Stimulated activated effector memory CD8-positive, alpha-beta T cell treated with anti-CD3 and anti-CD28 coated beads, Interleukin-12 subunit alpha, Interleukin-12 subunit beta, amount 100 ng/mL, for 72 hours (primary cell): ENCODE measurements around the gene MDH1.

Experiments
- ATAC-seq: fragments of 150-1000 bp; cut with Tn5 transposase; 2 replicates; pipeline ENCODE4 v1.10.0; 2021
- DNase-seq, 2 donors: peaks; one replicate each; pipeline ENCODE4 v3.0.0; 2021 to 2022; ENCODE audit warnings: low spot score in 2 of 2
- H3K27ac Mint-ChIP-seq: one replicate; pipeline ENCODE4 v1.8.0; 2022; ENCODE audit warnings: mild to moderate bottlenecking, mixed read lengths
- H3K36me3 Mint-ChIP-seq: one replicate; pipeline ENCODE4 v1.8.0; 2022; ENCODE audit warnings: mild to moderate bottlenecking, mixed read lengths
- H3K4me1 Mint-ChIP-seq: one replicate; pipeline ENCODE4 v1.8.0; 2022; ENCODE audit warnings: mixed read lengths
- H3K4me3 Mint-ChIP-seq: one replicate; pipeline ENCODE4 v1.8.0; 2022; ENCODE audit warnings: mild to moderate bottlenecking, mixed read lengths
- H3K9me3 Mint-ChIP-seq: one replicate; pipeline ENCODE4 v1.8.0; 2022; ENCODE audit warnings: mixed read lengths

The MDH1 gene

DNA sequence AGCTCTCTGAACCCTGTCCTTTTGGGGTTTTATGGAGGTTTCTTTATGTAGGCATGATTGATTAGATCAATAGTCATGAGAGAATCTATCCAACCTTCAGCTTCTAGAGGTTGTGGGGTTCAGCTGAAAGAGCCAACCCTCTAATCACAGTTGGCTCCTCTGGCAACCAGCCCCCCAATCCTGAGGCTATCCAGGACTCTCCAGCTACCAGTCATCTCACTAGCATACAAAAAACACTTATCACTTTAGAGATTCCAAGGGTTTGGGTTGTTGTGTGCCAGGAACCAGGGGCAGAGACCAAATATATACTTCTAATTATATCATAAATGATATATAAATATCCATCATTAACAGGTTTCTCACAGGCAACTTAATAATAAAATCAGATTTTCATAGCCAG lies 12.2 kb upstream of the MDH1 start:
- Mint-ChIP-seq H3K4me3 (no peak overlapping the region), H3K4me1 (peaks cover 7% of the 10 kb centered on the region), H3K36me3 (no peaks in the 10 kb centered on the region), H3K9me3 (peaks cover 4% of the 10 kb centered on the region), H3K27ac (no peak overlapping the region)
- ATAC-seq (no peak), DNase-seq (no peak)

DNA sequence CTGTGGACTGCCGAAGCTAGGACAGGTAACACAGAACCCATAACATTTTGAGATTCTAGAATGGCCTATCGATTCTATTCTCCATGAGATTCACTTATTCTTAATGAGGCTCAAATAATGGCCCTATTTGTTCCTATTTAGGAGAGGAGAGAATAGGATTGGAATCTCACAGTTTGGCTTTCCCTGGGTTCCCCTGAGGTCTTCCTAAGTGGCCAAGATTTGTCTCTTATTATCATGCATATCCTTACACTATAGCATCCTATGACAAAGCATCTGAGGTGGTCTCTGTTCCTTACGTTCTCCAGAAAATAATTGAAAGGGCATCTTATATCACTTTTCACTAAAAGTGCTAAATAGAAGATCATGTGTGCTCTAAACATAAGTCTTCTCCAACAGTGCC lies 10.0 kb upstream of the MDH1 start:
- DNase-seq = no peak
- no peak overlapping the region for H3K27ac Mint-ChIP-seq

DNA sequence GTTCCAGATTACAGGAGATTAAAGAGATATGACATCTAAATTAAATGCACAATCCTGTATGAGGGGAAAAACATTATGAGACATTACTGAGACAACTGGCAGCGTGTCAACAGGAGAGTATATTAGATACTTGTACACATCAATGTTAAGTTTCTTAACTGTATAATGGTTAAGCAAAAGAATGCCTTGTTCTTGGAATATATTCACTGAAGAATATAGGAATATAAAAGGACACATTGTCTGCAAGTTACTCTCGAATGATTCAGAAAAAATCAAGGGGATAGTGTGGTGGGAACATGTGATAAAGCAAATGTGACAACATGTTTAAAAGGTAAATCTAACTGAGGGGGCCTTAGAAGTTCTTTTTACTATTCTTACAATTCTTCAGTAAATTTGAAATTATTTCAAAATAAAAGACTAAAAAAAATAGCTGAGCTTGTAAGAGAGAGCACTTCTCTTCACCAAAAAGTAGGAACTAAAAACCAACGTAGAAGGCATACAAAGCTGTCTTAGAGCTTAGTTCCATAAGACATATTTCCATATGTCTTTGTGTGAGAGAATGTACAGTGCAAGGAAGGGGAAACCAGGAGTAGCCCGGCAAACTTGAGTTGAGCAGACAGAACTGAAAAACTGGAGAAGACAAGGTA lies 8.0 kb upstream of the MDH1 start:
- ATAC-seq = no peak
- Mint-ChIP-seq H3K27ac (no peak overlapping the region), H3K4me1 (peaks cover 7% of the 10 kb centered on the region), H3K36me3 (no peaks in the 10 kb centered on the region), H3K9me3 (no peaks in the 10 kb centered on the region), H3K4me3 (no peak overlapping the region)
- DNase-seq = no peak

More for the DNA sequence above, 10.0 kb upstream of the MDH1 start:
- Mint-ChIP-seq H3K4me3 (no peak overlapping the region), H3K36me3 (no peaks in the 10 kb centered on the region), H3K4me1 (peaks cover 7% of the 10 kb centered on the region), H3K9me3 (peaks cover 4% of the 10 kb centered on the region)
- no peak for ATAC-seq

DNA sequence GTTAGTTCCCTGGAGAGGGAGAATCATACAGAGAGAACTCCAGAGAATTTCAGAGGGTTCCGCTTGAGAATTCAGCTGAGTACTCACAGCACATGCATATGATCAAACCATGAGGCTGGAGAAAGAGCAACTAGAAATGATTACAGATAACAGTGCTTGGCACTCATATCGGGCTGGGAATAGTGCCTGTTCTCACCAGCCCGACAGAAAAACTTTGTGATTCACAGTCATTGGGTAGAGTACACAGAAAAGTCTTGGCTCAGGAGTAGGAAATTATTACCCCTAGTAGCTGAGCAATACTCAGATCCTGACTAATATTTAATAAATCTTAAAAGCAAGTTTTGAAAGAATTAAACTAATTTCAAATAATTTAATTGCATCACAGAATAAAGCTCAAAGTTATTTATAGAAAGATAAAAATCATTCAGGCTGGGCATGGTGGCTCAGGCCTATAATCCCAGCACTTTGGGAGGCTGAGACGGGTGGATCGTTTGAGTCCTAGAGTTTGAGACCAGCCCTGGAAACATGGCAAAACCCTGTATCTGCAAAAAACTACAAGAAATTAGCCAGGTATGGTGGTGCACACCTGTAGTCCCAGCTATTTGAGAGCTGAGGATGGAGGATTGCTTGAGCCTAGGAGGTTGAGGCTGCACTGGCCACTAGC lies 7.3 kb upstream of the MDH1 start:
- no peak overlapping the region for H3K27ac Mint-ChIP-seq
- no peak overlapping the region for H3K4me3 Mint-ChIP-seq
- H3K36me3 Mint-ChIP-seq = no peaks in the 10 kb centered on the region
- DNase-seq (no peak), ATAC-seq (no peak)
- H3K4me1 Mint-ChIP-seq = peaks cover 7% of the 10 kb centered on the region
- H3K9me3 Mint-ChIP-seq = no peaks in the 10 kb centered on the region

DNA sequence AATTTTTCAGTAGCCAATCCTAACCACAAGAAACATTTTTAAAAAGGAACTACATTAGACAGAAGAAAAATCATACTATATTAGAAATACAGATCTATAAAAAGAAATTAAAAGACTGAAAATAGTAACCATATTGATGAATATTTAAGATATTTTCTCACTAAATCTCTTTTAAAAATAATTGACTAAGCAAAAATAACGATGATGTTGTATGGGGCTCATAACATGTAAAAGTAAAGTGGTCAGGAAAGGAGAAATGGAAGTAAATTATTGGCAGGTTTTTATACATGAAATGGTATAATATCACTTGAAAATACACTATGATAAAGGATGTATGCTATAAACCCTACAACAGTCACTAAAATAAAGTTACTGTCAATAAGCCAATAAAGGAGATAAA lies 5.9 kb upstream of the MDH1 start:
- no peaks in the 10 kb centered on the region for H3K9me3 Mint-ChIP-seq
- H3K4me3 Mint-ChIP-seq = no peak overlapping the region
- DNase-seq (no peak), ATAC-seq (no peak)
- H3K36me3 Mint-ChIP-seq = no peaks in the 10 kb centered on the region
- no peak overlapping the region for H3K27ac Mint-ChIP-seq
- H3K4me1 Mint-ChIP-seq = peaks cover 19% of the 10 kb centered on the region

DNA sequence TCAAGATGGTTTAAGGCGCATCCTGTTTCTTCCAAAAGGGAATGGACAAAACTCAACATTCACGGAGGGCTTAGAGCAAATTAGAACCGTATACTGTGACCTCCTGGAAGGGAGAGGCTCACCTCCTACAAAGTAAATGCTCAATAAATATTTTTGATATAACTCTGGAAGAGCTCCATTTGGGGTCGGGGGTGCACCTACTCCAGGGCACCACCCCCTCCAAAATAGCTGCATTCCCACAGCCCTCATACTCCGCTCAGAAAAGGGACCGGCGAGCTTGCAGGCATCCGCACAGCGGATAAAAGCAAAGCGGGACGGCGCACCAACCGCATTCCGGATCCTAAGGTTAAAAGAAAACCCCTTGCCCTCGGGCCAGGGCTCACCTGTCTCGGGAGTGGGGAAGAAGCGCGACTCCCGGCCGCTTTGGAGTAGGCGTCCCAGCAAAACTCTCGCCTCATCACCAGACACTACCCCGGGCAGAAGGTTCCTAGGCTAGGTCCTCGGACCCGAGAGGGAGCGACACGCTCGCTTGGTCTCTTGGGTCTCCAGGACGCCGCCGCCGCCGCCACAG lies 864 bp upstream of the MDH1 start:
- Mint-ChIP-seq H3K4me3 (peak overlapping the region; percentile 88), H3K9me3 (no peaks in the 10 kb centered on the region), H3K27ac (peak overlapping the region; percentile 91), H3K36me3 (peaks cover 14% of the 10 kb centered on the region), H3K4me1 (peaks cover 23% of the 10 kb centered on the region)
- ATAC-seq (no peak), DNase-seq (no peak)

DNA sequence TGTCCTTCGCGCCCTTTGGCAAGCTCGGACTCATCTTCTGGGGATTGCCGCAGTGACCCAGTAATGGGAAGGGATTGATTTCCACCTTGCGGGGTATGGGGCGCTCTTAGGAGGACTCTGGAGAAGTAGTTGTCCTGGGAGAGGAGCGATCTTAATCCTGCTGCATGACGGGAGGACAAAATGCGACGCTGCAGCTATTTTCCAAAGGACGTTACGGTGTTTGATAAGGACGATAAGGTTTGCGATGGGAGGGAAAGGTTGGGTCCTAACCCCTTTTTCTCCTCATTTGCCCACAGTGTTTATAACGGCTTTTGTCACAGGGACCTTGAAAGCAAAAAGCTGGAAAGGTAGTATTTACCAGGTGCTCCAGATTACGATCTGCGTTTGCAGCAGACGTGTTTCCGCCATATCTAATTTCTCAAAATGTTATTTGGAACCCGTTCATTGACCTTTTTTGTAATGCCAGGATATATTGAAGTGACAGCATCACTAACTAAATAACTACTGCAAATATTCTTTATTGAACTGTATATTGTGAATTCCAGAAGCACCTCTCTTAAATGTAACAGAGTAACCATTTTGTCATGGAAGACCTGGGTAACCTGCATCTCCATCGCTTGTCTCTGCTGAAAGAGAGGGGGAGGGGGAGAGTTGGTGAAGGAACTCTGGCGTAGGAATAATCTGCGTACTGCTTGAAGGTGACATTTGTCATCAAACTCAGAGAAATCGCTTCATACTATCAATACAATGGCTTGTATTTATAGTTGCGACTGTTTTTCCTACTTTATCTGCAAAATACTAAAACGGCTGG lies 590 bp downstream of the MDH1 start:
- Mint-ChIP-seq H3K4me3 (peak overlapping the region; percentile 88), H3K9me3 (no peaks in the 10 kb centered on the region), H3K36me3 (peaks cover 29% of the 10 kb centered on the region), H3K4me1 (peaks cover 32% of the 10 kb centered on the region), H3K27ac (peak overlapping the region; percentile 91)
- ATAC-seq (no peak), DNase-seq (no peak)

DNA sequence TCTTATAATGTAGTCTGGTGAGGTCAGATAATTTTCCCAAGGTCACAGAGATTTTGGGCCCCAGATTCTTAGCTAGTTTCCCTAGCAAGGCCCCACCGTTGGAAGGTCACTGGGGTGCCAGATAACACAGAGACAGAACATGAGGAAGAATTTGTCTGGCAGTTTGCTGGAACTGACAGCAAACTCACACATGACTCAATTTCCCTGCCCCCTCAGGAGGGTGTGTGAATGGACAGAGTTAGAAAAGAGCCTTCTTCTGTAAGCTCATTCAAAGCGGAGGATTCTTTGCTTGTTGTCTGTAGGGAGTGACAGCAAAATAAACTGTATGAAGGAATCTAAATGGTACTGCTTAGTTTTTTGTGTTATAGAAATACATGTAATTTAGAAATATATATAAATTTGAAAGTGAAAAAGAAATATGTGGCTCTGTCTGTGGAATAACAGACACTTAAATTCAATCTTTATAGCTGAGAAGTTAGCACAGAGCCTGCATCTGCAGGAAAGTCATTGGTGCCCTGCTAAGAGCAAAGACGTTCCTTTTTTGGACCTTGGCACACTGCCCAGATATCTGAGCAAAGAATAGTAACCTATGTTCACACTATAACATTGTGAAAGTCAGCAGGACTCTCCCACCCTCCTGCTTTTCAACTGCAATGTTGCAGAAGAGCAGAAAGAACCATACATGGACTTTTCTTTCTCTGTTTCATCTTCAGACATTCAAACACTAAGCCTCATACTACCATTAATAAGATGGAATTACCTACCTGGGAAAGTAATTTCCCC lies 2.1 kb downstream of the MDH1 start:
- Mint-ChIP-seq H3K4me3 (peak overlapping the region; percentile 88), H3K27ac (peak overlapping the region; percentile 91), H3K9me3 (no peaks in the 10 kb centered on the region), H3K4me1 (peaks cover 32% of the 10 kb centered on the region), H3K36me3 (peaks cover 43% of the 10 kb centered on the region)
- DNase-seq (no peak), ATAC-seq (no peak)

DNA sequence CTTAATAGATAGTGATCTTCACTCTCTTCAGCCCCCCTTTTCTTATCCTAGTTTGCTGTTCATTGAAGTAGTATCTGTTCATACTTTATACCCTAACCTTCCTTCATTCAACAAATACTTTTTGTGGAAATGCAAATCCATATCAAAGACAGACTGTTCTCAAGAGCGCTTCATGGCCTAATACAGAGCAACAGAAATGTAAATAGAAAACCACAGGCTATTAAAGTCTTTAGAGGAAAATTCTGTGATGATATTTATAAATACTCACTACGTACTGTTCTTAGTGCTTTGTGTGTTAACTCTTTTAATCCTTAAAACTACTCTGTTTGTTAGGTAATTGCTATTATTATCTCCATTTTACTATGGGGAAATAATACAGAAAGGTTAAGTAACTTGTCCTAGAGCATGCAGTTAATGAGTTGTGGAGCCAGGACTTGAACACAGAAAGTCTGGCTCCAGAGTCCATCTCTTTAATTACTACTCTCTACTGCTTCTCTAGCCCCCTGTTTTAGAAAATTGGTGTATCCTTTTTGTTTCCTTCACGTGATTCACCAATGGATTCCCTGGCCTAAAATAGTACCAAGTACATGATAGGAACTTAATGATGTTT lies 2.9 kb downstream of the MDH1 start:
- no peak for ATAC-seq
- peaks cover 52% of the 10 kb centered on the region for H3K36me3 Mint-ChIP-seq
- DNase-seq = no peak
- no peaks in the 10 kb centered on the region for H3K9me3 Mint-ChIP-seq
- H3K27ac Mint-ChIP-seq = no peak overlapping the region
- no peak overlapping the region for H3K4me3 Mint-ChIP-seq
- H3K4me1 Mint-ChIP-seq = peaks cover 31% of the 10 kb centered on the region

DNA sequence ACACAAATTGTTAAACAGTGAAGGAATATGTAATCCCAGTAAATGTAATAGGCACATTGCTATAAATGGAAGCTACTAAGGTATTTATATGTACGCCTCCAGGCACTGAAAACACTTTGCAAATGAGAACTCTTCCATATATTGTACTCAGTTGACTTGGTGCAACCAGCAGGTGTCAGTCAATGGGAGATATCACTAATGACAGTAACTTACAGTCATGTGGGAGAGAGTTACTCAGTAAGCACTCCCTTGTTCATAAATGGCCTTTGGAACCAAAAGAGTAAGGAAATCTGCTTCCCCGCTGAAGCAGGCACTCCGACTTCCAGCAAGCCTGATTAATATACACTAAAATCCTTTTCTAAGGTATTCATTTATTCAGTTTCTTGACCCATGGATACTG lies 5.9 kb downstream of the MDH1 start:
- no peaks in the 10 kb centered on the region for H3K9me3 Mint-ChIP-seq
- H3K4me3 Mint-ChIP-seq = no peak overlapping the region
- ATAC-seq = no peak
- no peak overlapping the region for H3K27ac Mint-ChIP-seq
- H3K36me3 Mint-ChIP-seq = peaks cover 73% of the 10 kb centered on the region
- H3K4me1 Mint-ChIP-seq = peaks cover 18% of the 10 kb centered on the region
- DNase-seq = no peak

DNA sequence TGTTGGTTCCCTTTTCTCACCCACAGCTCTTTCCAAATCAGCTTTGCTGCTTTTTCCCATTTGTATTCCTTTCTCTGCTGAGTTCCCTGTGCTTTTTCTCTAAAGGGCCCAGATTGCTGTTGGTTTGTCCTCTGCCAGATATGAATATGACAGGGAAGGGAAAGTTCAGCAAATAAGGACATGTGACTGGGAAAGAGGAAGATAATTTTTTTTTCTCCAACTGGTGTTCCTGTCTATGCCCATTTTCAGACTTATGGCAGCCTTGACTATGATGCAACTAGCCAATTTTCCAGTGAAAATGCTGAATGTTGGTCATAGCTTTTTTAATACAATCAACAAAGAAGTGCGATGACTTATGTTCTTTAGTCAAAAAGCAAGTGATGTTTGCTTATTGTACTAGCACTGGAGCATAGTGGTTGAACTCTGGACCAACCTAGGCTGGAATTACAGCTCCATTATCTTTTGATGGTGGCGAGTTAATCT lies 7.7 kb downstream of the MDH1 start:
- no peak for DNase-seq
- peaks cover 9% of the 10 kb centered on the region for H3K4me1 Mint-ChIP-seq
- no peak for ATAC-seq
- H3K27ac Mint-ChIP-seq = no peak overlapping the region
- no peak overlapping the region for H3K4me3 Mint-ChIP-seq
- H3K9me3 Mint-ChIP-seq = no peaks in the 10 kb centered on the region
- H3K36me3 Mint-ChIP-seq = peaks cover 91% of the 10 kb centered on the region

DNA sequence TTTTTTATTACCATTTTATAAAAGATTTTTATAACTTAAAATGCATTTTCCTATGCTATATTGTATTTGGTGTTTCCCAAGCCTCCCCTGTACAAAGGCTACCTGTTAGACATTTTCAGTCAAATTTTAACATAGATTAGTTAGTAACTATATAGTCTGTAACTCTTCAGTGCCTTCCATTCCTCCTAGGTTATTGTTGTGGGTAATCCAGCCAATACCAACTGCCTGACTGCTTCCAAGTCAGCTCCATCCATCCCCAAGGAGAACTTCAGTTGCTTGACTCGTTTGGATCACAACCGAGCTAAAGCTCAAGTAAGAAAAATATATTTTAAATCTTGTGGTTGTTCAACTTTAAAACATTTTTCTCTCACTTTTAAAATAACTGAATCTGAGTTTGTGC lies 10.2 kb downstream of the MDH1 start:
- no peak overlapping the region for H3K27ac Mint-ChIP-seq
- H3K4me1 Mint-ChIP-seq = peaks cover 1% of the 10 kb centered on the region
- no peaks in the 10 kb centered on the region for H3K9me3 Mint-ChIP-seq
- no peak for DNase-seq
- H3K4me3 Mint-ChIP-seq = no peak overlapping the region
- no peak for ATAC-seq
- peaks cover 100% of the 10 kb centered on the region for H3K36me3 Mint-ChIP-seq

DNA sequence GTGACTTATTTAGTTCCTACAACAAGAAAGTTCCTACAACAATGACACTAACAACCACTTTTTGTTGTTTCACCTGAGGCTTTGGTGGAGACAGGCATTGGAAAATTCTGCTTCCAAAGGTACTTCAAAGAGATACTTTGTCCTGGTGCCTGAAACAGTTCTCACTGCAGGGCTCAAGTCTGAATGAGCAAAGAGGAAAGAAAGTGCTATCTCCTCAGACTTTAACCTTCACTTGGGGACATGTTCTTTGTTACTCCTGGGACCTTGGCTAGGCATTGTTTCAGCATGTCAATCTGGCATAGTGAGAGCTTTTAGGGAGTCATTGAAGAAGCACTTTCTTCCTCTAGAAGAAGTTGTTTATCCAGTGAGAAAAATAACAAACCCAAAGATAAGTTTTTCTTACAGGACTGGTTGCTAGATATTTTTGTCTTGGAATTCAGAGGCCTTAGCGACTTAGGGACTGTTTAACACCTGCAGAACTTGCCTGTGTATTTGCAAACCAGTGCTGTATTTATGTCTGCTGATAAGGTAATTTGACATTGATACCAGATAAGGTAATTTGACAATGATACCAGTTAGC lies 12.2 kb downstream of the MDH1 start:
- H3K4me3 Mint-ChIP-seq = no peak overlapping the region
- H3K4me1 Mint-ChIP-seq = no peaks in the 10 kb centered on the region
- ATAC-seq = no peak
- H3K36me3 Mint-ChIP-seq = peaks cover 100% of the 10 kb centered on the region
- no peaks in the 10 kb centered on the region for H3K9me3 Mint-ChIP-seq
- DNase-seq = no peak
- H3K27ac Mint-ChIP-seq = peak overlapping the region; percentile 70

DNA sequence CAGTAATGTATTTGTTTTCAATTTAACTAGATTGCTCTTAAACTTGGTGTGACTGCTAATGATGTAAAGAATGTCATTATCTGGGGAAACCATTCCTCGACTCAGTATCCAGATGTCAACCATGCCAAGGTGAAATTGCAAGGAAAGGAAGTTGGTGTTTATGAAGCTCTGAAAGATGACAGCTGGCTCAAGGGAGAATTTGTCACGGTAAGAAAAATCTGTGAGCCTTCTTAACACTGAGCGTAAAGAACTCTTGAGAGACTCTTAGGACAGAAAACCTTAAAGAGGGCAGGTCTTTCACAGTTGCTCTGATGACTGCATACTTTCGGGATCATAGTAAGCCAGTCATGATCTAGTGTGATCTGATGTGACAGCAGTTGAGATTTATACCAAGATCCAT lies 15.9 kb downstream of the MDH1 start:
- Mint-ChIP-seq H3K4me1 (no peaks in the 10 kb centered on the region), H3K9me3 (no peaks in the 10 kb centered on the region), H3K4me3 (no peak overlapping the region), H3K36me3 (peaks cover 80% of the 10 kb centered on the region), H3K27ac (no peak overlapping the region)
- ATAC-seq = no peak
- DNase-seq = no peak
